Astrocyte (in vitro differentiated cells and primary cell): ENCODE measurements around the gene SDR42E2.

Source experiments
- CTCF ChIP-seq: IDR thresholded peaks from 2 replicates; pipeline ENCODE4 v1.5.1; 2011; ENCODE audit warnings: low read depth, mild to moderate bottlenecking, inconsistent platforms, low read length, moderate library complexity; ENCODE audit not compliant: insufficient read depth
- EZH2 ChIP-seq: IDR thresholded peaks from 2 replicates; pipeline ENCODE4 v1.6.1; 2012; ENCODE audit warnings: mild to moderate bottlenecking, low read length, inconsistent platforms; ENCODE audit not compliant: insufficient read depth

DNA sequence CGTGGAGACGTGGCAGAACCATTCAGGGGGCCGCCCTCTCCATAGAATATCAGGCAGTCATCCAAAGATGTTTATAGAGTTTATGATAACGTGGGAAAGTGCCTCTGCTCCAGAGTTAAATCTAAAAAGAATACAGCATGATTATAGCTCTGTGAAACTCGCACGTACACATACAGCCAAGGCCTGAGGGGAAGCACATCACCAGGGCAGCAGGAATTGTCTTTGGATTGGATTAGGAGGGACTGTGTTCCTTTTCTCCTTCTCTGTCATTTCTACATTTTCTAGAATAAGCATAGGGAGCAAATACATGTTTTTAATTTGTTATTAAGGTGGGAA lies 70.7 kb downstream of the SDR42E2 start:
- TF ChIP-seq CTCF (no peak), EZH2 (no peak)
